HG03139 (cell line): ENCODE measurements around the gene DTX2.
"Not testable (repeated sequence)": the region's sequence is repeated elsewhere in the genome, so short reads cannot be mapped to it uniquely, and the experiment has no call there.

Experiments used
- ATAC-seq: cut with Tn5 transposase; IDR thresholded peaks from one replicate; pipeline ENCODE4 v1.9.1; 2021; ENCODE audit not compliant: unreplicated experiment

The DTX2 gene

GRCh38 chr7:76461464-76462101 lies at the start of gene DTX2:
Gene DTX2 (plus strand): TSS chr7:76461709. CDS start chr7:76480510, 18,801 bp downstream.
- ATAC-seq: peak; percentile 98

DNA sequence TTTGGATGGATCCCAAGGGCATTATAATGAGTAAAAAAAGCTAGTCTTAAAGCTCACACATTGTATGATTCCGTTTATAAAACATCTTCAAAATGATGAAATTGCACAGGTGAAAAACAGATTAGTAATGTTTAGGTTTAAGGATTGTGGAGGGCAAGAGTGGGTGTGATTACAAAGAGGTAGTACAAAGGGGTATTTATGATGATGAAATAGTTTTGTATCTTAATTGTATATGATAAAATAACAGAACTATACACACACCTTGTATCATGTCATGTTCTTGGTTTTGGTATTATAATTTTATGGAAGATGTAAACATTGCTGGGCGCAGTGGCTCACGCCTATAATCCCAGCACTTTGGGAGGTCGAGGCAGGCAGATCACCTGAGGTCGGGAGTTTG lies 49.3 kb upstream of the DTX2 start:
- ATAC-seq: no peak

- not testable (repeated sequence) for ATAC-seq
Observed at GRCh38 chr7:76417654-76418310, 43.7 kb upstream of the DTX2 start.

DNA sequence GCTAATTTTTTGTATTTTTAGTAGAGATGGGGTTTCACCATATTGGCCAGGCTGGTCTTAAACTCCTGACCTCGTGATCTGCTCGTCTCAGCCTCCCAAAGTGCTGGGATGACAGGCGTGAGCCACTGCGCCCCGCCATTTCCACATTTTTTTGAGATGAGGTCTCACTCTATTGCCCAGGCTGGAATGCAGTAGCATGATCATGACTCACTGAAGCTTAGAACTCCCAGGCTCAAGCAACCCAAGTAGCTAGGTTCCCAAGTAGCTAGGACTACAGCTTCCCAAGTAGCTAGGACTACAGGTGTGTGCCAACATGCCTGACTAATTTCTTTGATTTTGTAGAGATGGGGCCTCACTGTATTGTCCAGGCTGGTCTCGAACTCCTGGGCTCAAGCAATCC lies 40.4 kb upstream of the DTX2 start:
- not testable (repeated sequence) for ATAC-seq

DNA sequence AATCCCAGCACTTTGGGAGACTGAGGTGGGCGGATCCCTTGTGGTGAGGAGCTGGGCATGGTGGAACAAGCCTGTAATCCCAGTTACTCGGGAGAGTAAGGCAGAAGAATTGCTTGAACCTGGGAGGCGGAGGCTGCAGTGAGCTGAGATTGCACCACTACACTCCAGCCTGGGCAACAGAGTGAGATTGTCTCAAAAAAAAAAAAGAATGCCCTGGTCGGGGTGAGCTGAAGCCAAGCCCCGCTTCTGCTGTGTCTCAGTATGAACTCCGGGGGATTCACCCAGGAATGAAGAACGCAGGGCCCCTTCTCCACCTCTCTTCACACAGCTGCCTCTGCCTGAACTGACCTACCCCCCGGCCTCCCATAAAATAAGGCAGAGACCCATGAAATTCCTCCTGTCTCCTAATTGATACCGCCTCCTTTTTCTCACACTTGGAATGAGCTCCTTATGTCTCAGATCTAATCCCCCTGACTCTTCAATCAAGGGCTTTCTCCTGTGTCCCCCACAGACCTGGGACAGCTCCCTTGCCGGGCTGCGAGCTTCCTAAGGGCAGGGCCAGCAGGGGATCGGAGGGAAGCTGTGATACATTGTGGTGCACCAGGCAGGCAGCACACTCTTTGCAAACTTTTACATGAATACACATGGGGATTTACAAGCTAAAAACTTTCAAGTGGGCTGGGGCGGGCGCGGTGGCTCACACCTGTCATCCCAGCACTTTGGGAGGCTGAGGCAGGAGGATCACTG lies 37.7 kb upstream of the DTX2 start:
- no peak for ATAC-seq

- no peak for ATAC-seq
Observed at GRCh38 chr7:76424413-76425111, 36.9 kb upstream of the DTX2 start, which contains the start of gene ZP3. Gene ZP3 (plus strand): TSS chr7:76424950. CDS start chr7:76424965, 15 bp downstream.

- no peak for ATAC-seq
Observed at GRCh38 chr7:76425156-76425555, 36.4 kb upstream of the DTX2 start.

DNA sequence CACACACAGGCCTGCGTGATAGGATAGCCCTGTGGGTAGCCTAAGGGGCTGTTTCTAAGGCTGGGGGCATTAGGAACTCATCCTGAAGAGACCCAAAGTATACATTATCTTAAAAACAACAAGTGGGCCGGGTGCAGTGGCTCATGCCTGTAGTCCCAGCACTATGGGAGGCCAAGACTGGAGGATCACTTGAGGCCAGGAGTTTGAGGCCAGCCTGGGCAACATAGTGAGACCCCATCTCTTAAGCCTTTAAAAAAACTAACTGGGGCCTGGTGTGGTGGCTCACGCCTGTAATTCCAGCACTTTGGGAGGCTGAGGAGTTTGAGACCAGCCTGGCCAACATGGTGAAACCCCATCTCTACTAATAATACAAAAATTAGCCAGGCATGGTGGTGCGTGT lies 36.0 kb upstream of the DTX2 start:
- not testable (repeated sequence) for ATAC-seq

DNA sequence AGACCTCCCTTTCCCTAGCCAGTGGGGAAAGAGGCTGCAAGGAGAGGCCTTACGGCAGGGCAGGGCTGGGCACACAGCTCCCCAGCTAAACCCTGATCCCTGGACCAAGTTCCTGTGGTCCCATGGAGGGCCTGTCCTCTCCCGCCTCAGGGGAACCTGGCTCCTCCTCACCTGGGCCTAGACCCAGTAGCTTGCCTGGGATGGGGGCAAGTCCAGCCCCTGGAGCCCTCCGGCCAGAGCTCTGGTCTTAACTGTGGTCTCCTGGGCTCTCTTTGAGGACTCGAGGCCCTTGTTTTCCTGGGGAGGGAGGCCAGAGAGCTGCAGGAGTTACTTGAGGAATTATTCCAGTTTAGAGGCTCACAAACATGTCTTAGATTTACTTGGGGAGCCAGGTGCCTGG lies 35.3 kb upstream of the DTX2 start:
- no peak for ATAC-seq

- no peak for ATAC-seq
Observed at GRCh38 chr7:76427635-76428034, 33.9 kb upstream of the DTX2 start.

DNA sequence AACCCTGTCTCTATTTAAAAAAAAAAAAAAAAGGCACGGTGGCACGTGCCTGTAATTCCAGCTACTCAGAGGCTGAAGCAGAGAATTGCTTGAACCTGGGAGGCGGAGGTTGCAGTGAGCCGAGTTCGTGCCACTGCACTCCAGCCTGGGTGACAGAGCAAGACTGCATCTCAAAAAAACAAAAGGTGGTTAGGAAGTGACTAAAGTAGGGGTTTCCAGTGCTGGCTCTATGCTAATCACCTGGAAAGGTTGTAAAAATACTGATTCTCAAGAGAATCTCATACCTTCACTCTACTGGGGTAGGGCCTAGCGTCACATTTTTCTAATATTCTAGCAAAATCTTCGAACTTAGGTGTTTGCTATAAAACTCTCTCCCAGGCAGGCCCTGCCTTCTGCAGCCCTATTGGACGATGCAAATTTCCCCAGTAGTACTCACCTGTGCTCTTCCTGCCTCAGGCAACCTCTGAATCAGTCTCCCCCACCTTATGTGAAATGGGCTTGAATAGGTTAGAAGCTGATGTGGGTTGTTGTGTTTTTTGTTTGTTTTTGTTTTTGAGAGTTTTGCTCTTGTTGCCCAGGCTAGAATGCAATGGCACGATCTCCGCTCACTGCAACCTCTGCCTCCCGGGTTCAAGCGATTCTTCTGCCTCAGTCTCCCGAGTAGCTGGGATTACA lies 33.2 kb upstream of the DTX2 start:
- no peak for ATAC-seq

DNA sequence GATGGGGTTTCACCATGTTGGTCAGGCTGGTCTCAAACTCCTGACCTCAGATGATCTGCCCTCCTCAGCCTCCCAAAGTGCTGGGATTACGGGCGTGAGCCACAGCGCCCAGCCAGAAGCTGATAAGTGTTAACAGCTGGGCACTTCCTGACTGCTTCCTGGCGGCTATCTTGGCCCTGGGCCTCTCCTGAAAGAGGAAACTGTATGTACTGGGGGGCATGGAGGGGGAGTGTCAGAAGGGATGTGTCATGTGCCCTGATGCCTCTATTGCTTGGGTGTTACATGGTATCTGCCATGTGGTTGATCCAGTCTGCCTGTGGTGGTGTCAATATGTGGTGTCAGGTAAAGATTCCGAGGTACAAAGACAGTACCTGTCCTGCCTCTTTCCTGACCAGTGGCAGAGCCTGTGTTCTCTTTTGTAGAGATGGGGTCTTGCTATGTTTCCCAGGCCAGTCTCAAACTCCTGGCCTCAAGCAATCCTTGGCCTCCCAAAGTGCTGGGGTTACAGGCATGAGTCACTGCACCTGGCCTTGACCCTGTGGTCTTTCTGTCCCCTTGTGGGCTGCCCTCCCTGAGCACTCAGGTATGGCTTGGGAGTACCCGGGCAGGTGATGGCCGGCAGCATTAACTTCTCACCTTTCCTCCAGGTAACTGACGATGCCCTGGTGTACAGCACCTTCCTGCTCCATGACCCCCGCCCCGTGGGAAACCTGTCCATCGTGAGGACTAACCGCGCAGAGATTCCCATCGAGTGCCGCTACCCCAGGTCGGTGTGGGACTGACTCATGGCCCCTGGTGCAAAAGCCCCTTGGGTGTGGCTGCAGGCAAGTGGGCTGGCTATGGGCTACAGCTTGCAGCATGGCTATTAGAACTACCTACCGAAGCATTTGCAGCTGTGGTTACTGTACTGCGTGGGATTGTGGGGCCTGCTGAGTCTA lies 32.4 kb upstream of the DTX2 start:
- no peak for ATAC-seq

GRCh38 chr7:76430211-76430610 lies 31.3 kb upstream of the DTX2 start:
- ATAC-seq: no peak

GRCh38 chr7:76430836-76431235 lies 30.7 kb upstream of the DTX2 start:
- ATAC-seq: no peak

- ATAC-seq: peak; percentile 65
Observed at GRCh38 chr7:76437873-76438272, 23.6 kb upstream of the DTX2 start.

DNA sequence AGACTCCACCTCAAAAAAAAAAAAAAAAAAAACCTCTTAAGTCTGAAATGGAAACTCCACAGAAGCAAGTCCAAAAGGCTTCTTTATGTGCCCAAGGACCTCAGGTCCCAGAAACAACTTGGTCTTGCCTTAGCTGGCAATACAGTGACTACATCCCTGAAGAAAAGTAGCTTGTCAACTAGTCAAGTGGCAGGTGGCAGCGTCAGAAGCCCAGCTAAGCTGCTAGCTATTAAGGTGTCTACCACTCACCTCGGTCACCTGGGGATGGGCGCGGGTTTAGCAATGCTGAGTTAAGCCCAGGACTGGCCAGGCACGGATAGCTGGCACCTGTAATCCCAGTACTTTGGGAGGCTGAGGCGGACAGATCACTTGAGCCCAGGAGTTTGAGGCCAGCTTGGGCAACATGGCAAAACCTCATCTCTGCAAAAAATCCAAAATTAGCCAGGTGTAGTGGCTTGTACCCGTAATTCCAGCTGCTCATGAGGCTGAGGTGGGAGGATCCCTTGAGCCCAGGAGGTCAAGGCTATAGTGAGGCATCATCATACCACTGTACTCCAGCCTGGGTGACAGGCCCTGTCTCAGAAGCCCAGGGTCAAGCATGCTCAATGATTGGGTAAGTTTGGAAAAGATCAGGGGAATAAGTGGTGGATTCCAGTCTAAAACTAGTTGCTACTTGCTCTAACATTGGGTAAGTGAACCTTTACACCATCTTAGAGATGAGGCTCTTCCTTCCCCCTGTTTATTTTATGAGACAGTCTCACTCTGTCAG lies 22.2 kb upstream of the DTX2 start:
- ATAC-seq: not testable (repeated sequence)

DNA sequence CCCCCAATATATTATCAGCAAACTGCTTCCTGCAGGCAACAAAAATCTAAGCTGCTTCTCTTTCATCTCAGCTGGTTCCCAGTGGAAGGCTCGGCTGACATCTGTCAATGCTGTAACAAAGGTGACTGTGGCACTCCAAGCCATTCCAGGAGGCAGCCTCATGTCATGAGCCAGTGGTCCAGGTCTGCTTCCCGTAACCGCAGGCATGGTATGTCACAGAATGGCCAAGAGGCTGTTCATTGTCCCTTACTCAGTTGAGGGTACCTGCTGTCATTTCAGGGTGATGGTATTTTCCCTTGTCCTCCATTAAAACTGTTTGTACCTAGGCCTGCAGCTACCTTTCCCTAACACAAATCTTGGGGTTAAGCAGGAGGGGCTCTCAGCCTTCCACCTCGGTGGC lies 21.1 kb upstream of the DTX2 start:
- not testable (repeated sequence) for ATAC-seq

- ATAC-seq: not testable (repeated sequence)
Observed at GRCh38 chr7:76441792-76442191, 19.7 kb upstream of the DTX2 start.
